GM20000 (cell line): ENCODE data around the gene CAMTA1.

Experiments
- DNase-seq: peaks from one replicate; pipeline ENCODE4 v3.0.0; 2012; ENCODE audit warnings: low spot score
- TF ChIP-seq, protein P1 (sequence below): IDR thresholded peaks from 2 replicates; pipeline ENCODE4 v1.5.1; 2012; ENCODE audit warnings: mild to moderate bottlenecking, control low read depth; ENCODE audit errors: extremely low read depth, missing control alignments

The CAMTA1 gene

GRCh38 chr1:7747605-7748004 lies 962.4 kb downstream of the CAMTA1 start:
- no peak for DNase-seq
- TF ChIP-seq, protein P1, sequence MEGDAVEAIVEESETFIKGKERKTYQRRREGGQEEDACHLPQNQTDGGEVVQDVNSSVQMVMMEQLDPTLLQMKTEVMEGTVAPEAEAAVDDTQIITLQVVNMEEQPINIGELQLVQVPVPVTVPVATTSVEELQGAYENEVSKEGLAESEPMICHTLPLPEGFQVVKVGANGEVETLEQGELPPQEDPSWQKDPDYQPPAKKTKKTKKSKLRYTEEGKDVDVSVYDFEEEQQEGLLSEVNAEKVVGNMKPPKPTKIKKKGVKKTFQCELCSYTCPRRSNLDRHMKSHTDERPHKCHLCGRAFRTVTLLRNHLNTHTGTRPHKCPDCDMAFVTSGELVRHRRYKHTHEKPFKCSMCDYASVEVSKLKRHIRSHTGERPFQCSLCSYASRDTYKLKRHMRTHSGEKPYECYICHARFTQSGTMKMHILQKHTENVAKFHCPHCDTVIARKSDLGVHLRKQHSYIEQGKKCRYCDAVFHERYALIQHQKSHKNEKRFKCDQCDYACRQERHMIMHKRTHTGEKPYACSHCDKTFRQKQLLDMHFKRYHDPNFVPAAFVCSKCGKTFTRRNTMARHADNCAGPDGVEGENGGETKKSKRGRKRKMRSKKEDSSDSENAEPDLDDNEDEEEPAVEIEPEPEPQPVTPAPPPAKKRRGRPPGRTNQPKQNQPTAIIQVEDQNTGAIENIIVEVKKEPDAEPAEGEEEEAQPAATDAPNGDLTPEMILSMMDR, result no peak

DNA sequence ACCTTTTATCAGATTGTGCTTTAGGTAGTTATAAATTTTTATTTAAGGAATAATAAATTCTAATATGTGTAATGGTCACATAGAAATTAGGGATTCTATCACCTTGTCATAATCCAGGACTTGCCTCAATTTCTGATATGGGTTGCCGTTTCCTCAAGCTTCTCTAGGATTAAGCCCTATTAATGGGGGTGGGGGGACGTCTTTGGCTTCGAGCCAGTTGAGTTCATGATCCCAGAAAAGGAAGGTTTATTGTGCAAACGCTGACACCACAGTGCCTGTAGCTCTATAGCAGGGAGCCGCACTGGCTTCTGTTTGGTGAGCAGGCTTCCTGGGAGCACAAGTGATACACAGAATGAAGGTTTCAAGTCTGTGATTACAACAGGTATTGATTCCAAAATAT lies 963.9 kb downstream of the CAMTA1 start:
- no peak for DNase-seq
- TF ChIP-seq, protein P1, result no peak

- TF ChIP-seq, protein P1, result no peak
- DNase-seq, result no peak
Measured at GRCh38 chr1:7751174-7751573, 965.9 kb downstream of the CAMTA1 start.

- TF ChIP-seq, protein P1, result peak; percentile 57
- peak; percentile 37 for DNase-seq
Measured at GRCh38 chr1:7752512-7753417, 967.5 kb downstream of the CAMTA1 start.

DNA sequence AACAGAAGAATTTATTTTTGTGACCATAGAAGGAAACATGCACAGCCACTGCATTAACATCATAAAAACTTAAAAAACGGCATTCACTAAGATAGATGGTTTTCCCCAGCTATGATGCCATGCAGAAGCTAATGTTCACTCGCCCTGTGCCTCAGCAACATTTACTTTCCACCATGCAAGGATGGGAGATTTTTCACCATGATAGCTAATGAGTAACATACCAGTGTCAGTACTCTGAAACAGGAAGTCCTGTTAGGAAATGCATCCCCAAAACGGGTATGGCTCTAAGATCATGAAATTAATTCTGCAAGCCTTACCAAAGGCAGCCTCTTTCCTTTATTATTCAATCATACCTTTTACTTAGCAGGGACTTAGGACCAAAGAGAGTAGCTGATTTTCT lies 968.4 kb downstream of the CAMTA1 start:
- no peak for DNase-seq
- TF ChIP-seq, protein P1, result no peak

DNA sequence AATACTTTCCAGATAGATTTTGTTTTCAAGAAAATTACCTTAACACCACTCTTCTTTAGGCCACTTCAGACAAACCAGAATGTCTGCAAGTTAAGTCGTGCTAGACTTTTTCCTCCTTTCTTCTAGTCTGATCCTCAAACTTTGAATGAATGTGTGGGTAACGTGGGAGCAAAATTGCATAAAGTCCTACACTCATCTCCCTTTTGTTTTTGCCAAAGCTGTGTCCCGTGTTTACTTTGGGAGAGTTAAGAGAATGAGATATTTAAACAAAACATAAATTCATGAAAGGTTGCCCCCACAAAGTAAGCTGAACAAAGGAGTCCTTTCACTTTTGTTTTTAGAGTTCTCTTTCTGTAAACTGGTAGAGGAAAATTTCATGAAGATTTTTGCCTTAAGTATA lies 969.0 kb downstream of the CAMTA1 start:
- TF ChIP-seq, protein P1, result no peak
- DNase-seq, result no peak

GRCh38 chr1:7755448-7755847 lies 970.2 kb downstream of the CAMTA1 start:
- TF ChIP-seq, protein P1, result peak; percentile 11
- no peak for DNase-seq
